Activated CD4-positive, alpha-beta T cell treated with anti-CD3 and anti-CD28 coated beads, Interleukin-10, Interleukin-2, amounts not matched to agents 100 ng/mL and 50 ng/mL, durations not matched to agents 16 hours and 8 hours (primary cell): Measurements from ENCODE around the gene GRK1.
"Not testable (repeated sequence)": the region's sequence is repeated elsewhere in the genome, so short reads cannot be mapped to it uniquely, and the experiment has no call there.

Experiments
- DNase-seq: peaks from one replicate; pipeline ENCODE4 v3.0.0-alpha.2; 2020

GRK1 gene

DNA sequence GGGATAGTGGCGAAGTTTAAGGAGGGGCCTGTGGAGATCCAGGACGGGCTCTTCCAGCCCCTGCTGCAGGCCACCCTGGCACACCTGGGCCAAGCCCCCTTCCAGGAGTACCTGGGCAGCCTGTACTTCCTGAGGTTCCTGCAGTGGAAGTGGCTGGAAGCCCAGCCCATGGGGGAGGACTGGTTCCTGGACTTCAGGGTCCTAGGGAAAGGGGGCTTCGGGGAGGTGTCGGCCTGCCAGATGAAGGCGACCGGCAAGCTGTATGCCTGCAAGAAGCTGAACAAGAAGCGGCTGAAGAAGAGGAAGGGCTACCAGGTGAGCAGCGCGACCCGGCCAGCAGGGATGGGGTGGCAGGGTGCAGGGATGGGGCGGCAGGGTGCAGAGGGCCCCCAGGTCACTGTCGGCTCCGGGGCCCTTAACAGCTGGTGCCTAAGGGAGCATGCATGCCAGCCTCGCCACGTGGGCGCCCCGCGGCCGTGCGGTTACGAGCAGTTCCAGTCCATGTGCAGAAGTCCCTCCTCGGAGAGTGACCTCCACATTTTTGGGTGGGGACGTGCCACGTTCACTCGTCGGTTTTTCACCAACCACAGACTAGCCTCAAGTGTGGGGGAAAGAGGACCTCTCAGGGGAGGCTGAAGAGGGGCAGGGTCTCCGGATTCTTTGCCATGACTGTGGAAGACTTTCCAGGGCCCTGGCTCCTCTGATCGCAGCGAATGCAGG lies 912 bp downstream of the GRK1 start:
- no peak for DNase-seq

DNA sequence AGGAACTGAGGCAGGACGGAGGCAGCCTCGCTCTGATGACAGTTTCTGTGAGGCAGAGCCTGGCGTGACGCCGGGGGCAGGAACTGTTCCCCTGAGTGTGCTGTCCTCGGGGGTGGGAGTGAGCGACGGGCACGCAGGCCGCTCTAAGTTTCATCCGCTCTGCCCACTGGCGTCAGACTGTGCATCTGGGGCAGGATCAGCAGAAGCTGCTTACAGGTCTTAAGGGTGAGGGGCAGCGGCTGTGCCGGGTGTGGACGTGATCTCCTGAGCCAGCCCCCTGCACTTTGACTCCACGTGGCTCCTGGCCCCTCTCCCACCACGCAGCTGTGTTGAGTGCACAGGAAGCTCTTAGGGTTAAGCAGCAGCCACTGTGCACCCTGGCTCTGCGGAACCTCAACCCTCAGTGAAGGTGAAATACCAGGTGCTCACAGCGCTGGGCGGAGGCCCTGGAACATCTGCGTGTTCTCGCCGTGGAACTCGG lies 1.5 kb downstream of the GRK1 start:
- no peak for DNase-seq

DNA sequence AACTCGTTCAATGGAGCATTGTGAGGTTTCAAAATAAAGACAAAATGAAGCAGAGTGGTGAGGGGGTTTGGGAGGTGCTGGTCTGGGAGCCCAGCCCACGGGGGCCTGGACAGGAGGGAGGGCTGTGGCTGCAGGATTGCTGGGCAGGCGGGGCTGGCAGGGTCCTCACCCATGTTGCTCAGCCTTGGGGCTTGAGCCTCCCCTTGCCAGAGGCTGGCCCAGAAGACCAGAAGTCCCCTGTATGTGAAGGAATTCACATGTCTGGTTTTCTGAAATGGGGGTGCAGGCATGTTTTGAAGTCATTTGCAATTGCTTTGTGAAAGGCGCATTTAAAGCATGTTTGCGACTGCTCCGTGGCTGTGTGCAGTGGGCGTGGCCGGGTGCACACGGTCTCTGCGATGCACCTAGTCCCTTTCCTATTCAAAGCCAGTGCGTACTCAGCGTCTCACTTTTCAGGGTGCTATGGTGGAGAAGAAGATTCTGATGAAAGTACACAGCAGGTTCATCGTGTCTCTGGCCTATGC lies 2.3 kb downstream of the GRK1 start:
- DNase-seq, result no peak

DNA sequence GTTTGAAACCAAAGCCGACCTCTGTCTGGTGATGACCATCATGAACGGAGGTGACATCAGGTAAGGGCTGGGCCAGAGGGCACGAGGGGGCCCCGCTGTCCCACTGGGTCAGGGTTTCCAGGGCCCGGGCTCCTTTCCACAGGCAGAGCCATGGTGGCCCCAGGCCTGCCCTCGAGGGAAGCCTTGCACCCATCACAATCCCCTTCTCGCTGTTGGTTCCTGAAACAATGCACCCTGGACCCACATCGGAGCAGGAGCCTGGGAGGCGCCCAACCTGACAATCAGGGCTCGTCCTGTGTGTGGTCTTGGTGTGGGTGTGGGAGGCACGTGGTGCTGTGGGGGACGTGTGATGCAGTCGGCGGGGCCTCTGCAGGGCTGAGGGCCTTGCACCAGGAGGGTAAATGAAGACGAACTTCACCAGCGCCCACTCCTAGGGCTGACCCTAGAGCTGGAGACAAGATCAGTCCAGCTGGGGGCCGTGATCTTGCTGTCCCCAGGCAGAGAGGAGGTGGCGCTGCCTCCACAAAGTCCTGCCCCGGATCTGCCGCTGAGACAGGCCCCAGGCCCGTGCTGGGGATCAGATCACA lies 2.8 kb downstream of the GRK1 start:
- DNase-seq, result no peak

- DNase-seq, result no peak
Observed at GRCh38 chr13:113670541-113670940, 3.5 kb downstream of the GRK1 start.

DNA sequence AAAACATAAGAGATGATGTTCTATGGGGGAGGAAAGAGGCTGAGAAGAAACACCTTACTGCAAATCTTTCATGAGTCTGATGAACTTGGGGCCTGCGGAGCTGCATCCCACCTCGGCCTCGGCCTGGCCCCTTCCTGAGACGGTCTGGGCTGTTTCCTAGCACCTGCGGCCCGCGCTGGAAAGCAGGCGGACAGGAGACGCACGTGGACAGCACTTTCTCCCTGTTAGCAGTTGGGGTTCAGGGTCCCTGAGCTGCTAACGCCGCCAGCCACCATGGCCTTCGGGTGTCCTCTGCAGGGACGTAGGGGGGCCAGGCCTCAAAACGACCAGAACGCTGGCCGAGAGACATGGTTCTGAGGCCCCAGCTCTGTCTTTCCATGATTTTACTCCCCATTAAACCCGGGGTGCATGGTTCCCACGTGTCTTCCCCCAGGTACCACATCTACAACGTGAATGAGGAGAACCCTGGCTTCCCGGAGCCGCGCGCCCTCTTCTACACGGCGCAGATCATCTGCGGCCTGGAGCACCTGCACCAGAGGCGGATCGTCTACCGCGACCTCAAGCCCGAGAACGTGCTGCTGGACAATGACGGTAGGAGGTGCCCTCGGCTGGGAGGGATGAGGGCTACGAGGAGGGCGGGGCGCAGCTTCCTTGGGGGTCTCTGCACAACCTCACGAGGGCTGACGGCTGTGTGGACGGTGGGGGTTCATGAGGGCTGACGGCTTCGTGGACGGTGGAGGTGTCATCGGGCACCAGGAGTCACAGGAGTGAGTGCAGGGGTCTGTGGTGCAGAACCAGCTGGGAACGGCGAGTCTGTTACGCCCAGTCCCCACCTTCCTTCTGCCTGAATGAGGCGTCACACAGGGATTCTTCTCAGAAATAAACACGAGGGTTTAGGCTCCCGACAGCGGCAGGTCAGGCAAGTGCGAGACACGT lies 4.3 kb downstream of the GRK1 start:
- no peak for DNase-seq

DNA sequence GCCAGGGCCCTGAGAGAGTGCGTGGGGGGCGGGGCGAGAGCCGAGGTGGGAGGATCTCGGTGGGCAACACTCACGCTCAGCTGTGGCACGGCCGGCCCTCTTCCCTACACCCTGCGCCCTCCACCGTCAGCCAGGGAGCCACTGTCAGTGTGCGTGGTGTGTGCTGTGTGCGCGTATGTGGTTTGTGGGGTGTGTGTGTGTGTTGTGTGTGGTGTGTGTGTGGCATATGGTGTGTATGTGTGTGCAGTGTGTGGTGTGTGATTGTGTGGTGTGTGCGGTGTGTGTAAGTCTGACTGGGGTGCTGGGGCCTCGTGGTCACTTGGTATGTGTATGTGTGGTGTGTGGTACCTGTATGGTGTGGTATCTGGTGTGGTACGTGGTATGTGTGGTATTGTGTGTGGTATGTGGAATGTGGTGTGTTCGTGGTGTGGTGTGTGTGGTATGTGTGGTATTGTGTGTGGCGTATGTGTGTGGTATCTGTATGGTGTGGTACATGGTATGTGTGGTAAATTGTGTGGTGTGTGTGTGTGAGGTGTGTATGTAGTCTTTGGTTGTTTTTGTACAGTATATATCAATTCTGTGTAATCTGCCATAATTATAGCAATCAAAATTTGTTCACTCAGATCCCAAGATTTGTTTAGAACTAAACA lies 5.1 kb downstream of the GRK1 start:
- DNase-seq, result no peak

DNA sequence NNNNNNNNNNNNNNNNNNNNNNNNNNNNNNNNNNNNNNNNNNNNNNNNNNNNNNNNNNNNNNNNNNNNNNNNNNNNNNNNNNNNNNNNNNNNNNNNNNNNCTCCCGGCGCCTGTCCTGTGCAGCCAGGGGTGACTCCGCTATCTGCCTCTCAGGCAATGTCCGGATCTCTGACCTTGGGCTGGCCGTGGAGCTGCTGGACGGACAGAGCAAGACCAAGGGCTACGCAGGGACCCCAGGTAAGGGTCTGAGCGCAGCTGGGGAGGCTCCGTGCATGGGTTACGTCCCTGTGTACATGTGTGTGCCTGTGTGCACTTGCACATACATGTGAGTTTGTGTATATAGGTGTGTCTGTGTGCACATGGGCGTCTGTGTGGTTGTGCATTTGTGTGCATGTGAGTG lies 55.9 kb downstream of the GRK1 start:
- DNase-seq, result no peak

GRCh38 chr13:113723410-113724015 lies 56.5 kb downstream of the GRK1 start:
- no peak for DNase-seq

DNA sequence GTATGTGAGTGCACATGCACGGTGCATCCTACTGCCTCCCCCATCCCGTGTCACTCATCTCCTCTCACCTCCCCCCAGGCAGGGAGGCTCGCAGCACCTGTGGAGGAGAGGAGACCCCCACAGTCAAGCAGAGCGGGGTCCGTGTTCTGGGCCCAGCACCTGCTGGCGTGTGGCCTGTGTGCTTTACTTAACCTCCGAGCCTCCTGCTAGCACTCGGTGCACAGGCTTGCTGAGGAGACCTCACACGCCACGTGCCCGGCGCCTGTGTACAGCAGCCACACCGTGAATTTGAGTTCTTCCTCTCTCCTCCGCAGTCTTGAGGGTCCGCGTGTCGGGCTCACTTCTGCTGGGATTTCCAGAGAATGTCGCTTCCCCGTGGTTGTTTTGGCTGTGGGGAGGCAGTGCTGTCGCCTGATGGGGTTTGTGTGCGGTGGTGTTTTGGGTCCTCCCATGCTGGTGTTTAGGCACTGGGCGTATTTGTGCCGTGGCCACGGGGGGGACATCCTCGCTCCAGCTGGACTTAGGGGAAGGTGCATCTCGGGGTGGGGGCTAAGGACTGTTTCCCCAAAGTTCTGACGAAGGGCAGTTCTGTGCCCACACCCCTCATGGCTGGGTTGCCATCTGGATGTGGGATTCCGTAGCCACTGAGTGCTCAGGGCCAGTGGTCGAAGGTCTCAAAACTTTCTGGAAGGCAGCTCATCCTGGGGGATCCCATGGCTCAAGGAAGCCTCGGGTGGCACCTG lies 57.2 kb downstream of the GRK1 start:
- DNase-seq, result no peak

GRCh38 chr13:113724780-113725315 lies 57.8 kb downstream of the GRK1 start:
- DNase-seq, result peak; percentile 76

DNA sequence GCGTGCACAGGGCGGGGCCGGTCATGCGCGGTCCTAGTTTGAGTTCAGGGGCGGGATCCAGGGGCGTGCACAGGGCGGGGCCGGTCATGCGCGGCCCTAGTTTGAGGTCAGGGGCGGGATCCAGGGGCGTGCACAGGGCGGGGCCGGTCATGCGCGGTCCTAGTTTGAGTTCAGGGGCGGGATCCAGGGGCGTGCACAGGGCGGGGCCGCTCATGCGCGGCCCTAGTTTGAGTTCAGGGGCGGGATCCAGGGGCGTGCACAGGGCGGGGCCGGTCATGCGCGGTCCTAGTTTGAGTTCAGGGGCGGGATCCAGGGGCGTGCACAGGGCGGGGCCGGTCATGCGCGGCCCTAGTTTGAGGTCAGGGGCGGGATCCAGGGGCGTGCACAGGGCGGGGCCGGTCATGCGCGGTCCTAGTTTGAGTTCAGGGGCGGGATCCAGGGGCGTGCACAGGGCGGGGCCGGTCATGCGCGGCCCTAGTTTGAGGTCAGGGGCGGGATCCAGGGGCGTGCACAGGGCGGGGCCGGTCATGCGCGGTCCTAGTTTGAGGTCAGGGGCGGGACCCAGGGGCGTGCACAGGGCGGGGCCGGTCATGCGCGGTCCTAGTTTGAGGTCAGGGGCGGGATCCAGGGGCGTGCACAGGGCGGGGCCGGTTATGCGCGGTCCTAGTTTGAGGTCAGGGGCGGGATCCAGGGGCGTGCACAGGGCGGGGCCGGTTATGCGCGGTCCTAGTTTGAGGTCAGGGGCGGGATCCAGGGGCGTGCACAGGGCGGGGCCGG lies 58.5 kb downstream of the GRK1 start:
- peak; percentile 34 for DNase-seq

- DNase-seq, result not testable (repeated sequence)
Observed at GRCh38 chr13:113726106-113726821, 59.2 kb downstream of the GRK1 start.

DNA sequence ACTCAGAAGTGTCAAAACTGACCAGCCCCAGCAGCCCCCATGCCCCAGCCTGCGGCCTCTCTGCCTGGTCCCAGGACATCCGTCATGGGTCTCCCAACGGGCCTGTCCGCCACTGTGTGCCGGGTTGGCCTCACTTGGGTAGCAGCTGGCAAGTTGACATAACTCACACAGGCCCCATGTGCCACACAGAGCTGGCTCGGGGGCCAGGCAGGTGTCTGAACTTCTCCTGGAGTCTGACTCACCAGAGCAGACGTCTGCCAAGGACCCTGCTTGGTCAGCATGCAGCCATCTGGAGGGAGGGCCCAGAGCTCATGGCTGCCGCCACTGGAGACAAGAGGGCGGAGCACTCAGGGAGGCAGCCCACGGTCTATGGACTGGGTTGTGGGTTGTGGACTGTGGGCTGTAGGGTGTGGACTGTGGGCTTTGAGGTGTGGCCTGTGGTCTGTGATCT lies 60.0 kb downstream of the GRK1 start:
- no peak for DNase-seq

DNA sequence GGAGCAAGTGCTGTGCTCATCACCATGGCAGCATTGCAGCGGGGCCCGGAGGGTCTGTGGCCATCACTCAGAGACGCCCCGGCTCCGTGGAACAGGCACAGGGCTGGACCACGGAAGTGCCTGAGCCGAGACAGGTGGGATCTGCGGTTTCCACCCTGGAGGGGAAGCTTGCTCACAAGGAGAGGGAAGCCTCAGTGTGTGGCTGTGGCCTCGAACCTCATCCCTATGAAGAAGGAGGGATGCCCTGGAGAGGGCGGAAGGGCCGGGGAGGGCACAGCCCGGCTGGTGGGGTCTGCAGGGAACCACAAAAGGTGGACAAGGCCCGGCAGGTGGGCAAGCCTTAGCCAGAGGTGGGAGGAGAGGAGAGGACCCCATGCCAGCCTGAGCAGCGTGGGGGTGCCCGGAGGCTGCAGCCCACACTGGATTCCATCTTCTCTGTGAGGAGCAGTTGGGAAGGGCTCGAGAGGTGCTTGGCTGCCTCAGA lies 61.6 kb downstream of the GRK1 start:
- DNase-seq, result no peak

DNA sequence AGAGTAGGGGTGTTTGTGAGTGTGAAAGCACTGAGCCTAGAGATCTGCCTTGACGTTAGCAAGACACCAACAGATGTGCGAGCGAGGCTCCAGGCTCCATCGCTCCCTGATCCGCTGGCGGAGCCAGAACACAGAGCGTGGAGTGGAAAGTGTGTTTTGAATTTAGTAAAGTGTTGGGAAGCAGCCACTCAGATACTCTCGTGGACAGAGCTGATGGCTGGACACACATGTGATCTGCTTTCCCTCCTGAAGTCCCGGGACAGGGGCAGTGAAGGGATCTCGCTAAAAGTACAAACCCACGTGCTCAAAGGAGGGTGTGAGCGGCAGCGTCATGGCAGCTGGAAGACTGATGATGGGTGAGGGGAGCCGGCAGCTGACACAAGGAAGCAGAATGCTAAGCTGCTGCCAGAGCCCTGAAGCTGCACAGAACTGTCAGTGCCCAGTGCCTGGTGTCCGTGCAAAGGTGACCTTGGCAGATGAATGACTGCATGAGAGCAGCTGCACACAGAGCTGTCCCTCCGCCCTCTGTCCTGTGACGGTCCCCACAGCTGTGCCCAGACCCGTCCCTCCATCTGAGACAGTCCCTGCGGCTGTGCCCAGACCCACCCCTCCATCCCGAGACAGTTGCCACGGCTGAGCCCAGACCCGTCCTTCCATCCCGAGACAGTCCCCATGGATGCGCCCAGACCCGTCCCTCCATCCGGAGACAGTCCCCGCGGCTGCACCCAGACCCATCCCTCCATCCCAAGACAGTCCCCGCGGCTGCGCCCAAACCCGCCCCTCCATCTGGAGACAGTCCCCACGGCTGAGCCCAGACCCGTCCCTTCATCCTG lies 62.4 kb downstream of the GRK1 start:
- DNase-seq, result no peak

DNA sequence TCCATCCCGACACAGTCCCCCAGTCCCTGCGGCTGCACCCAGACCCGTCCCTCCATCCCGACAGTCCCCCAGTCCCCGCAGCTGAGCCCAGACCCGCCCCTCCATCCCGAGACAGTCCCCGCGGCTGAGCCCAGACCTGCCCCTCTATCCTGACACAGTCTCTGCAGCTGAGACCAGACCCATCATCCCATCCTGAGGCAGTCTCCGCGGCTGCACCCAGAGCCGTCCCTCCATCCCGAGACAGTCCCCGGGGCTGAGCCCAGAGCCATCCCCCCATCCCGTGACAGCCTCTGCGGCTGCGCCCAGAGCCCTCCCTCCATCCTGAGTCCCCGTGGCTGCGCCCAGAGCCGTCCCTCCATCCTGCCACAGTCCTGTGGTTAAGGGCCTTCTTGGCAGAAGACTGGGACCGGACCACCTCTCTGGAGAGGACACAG lies 63.3 kb downstream of the GRK1 start:
- DNase-seq, result no peak

GRCh38 chr13:113730831-113731191 lies 63.8 kb downstream of the GRK1 start:
- no peak for DNase-seq
